GM21619 (cell line): ENCODE data around the gene HJURP.

Source experiments
- ATAC-seq: cut with Tn5 transposase; IDR thresholded peaks from one replicate; pipeline ENCODE4 v1.9.1; 2021; ENCODE audit not compliant: unreplicated experiment

The HJURP gene

DNA sequence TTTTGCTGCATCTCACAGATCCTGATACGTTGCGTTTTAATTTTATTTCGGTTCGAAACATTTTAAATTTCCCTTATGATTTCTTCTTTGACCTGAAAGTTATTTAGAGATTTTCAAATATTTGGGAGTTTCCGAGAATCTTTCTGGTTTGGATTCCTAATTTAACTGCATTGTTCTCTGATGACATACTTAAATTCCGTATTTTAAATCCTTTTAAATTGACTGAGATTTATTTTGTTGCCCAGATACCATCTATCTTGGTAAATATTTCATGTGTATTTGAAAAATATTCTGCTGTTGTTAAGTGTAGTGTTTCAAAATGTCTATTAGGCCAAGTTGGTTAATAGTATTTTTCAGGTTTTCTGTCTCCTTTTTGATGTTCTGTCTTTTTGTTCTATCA, 38.5 kb downstream of the HJURP start:
- no peak for ATAC-seq

DNA sequence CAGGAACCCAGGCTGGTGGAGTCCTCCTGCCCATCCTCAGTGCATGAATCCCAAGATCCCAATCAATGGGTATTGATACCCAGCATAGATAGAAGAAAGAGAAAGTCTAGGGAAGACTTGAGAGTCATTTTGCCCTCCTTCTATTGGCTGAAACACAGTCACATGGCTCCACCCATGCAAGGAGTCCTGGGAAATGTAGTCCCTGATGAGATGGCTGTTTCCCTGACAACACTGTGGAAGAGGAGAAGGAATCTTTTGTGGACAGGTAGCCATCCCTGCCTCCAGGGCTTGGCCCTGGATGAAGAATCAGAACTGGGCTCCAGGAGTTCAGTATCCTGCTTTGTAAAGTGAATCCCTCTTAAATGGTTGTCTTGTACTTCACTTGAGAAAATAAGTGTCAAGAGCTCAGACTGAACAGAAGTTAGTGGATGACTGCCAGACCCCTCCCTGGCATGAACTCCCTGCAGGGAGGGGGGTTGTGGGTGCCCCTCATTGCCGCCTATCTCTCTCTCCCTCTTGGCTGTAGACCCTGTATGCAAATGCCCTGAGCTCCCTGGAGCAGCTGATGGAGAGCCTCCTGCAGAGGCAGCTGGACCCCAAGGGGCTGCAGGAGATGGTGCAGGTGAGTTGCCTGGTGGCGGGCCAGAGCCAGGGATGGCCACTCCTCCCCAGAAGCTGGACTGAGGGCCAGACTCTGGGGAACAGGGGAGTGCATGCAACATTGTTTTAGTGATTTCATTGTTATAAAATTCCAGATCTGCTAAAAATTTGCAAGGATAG, 40.1 kb downstream of the HJURP start:
- ATAC-seq, result no peak

DNA sequence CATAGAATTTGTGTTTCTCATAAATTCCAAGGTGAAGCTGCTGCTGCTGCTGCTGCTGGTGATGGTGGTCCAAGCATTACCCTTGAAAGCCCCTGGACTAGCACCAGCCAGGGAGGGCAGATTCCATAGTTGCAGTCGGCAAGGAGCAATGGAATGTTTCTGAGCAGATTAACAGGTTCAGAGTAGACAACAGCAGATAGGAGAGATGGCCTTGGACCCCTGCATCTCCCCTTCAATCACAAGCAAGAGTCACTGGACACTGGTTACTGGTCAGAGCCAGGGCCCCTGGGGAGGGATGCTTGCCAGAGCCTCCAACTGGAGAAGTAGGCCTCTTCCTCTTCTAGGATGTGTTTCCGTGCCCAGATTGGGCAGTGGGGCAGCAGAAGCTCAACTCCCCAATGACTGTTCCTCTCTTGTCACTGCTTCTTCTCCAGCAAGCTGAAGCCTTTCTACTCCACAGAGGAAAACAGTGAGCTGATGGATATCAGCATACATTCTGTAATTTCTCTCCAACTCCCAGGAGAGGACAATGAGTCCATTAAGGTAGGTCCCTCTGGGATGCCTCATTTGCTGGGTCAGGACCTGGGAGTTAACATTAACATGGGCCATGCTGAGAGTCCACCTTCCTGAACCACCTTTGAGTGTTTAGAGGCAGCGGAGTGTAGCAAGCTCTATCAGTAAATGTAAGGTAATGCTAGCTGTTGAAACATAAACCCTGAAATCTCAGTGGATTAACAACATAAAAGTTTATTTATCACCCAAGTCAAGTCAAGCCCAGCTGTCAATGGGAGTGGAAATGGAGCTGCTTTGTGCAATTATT, 40.9 kb downstream of the HJURP start:
- no peak for ATAC-seq

DNA sequence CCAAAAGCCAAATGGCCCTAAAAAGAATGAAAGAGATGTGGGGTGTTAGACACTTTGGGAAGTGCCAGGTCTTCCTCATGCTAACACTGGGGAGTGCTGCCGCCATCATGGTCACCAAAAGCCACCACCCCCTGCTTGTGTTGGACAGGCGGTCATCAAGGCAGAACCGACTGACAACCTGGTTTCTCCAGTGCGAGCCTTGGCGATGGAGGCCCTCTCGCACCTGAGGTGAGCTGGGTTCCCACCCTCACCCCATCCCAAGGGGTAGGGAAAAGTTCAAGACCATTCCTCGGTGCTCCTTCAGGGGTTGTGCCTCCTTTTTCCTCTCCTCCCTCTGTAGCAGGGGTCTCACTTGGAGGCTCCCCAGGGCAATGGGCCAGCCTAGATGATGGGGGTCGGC, 42.6 kb downstream of the HJURP start:
- no peak for ATAC-seq

DNA sequence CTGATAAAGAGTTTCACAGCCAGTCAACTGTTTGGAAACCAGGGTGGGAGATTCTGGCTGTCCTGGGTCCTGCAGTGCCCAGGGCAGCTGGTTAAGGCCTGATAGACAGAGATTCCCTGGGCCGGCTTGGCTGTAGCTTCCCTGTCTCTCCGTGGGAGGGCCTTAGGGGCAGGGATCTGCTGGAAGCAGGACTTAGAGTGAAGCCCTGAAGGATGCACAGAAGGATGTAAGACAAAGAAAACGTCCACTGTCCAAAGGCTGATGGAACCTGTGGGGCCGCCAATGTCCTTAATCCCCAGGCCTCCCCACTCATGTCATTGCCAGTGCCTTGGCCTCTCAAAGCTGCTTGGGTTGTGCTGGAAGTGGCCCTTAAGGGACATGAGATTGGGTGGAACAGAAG, 43.2 kb downstream of the HJURP start:
- ATAC-seq, result no peak

DNA sequence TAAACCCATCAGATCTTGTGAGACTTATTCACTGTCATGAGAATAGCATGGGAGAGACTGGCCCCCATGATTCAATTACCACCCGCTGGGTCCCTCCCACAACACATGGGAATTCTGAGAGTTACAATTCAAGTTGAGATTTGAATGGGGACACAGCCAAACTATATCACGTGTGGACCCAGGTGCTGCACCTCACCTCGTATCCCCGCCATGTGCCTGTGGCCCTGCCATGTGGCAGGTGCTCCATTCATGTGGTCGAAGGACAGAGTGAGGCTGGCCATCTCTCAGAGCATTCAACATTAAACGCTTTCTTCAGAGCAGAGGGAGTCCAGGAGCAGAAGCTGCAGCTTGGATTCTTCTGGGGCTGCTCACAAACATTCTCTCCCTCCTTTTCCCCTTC, 44.0 kb downstream of the HJURP start:
- no peak for ATAC-seq

DNA sequence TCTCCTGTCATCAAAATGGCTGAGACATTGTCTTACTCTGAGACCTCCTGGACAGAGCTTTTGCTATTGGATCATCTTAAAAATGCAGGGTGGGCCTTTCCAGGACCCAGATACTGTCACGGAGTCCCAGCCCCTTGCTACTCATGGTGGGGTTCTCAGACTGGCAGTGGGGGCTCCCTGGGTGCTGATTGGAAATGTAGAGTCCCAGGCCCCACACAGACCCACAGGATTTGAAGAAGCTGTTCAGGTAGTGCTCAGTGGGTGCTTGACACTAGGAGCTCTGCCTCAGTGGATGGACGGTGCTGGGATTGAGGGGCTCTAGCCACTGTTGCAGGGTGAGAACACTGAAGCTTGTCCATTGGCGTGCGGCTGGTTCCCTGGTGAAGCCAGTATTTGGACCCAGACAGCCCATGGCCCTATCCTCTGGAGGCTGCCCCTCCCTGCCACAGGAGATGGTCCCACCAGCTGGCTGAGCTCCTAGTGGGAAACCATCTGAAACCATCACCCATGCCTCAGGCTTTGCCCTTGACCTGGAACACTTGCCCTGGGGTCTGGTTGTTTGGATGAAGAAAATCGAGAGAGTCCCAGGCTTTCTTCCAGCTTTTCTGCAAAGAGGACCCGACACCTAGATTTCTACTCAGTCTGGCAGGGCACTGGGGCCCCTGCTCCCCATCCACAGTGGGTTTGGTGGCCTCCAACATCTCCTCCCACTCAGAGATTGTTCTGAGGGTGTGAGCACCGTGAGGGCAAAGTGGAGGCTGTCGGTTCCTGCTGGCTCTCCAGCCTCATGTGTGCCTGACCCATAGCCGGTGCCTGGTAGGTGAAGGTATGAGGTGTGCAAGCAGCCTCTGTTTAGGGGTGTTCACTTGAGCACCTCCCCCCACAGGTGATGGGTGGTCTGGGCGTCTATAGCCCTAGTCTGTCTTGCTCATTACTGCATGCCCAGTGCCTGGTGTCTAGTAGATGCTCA, 46.1 kb downstream of the HJURP start:
- no peak for ATAC-seq

DNA sequence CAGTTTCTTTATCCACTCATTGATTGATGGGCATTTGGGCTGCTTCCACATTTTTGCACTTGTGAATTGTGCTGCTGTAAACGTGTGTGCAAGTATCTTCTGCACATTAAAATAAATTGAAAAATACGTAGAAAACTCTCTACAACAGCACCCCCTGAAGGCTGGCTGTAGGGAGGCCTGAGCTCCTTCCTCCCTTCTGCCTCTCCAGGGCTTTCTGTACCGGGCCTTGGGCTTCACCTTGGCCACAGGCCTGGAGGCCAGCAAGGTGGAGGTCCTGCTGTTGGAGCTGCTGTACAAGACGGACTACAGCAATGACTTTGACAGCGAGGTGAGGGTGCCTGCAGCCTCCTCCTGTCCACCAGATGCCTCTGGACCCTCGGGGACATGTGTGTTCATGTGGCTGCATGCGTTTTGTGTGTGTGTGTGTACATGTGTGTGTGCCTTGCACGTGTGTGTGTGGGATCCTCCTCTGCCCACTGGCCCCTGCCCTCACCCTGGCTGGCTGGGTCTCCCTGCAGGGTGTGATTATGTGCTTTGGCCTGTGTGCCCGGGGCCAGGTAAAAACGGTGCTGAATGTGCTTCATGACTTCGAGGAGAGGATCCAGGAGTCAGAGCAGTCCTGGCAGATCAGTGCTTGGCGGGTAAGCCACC, 47.0 kb downstream of the HJURP start:
- no peak for ATAC-seq

DNA sequence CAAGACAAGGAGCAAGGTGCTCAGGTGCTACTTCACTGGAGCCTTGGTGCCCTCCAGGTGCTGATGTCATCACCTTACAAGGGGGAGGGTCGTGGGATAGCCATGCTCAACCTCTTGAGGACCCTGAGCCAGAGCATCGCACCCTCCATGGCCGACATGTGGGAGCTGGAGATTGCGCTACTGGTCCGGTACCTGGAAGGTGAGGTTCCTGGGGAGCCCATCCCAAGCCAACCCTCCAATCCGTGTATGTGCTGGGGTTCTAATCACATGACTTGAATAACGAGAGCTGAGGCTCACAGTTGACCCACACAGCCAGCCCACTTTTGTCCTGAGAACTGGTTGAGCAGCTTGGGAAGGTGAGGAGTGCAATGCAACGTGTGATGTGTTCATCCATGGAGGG, 50.3 kb downstream of the HJURP start:
- ATAC-seq, result no peak

DNA sequence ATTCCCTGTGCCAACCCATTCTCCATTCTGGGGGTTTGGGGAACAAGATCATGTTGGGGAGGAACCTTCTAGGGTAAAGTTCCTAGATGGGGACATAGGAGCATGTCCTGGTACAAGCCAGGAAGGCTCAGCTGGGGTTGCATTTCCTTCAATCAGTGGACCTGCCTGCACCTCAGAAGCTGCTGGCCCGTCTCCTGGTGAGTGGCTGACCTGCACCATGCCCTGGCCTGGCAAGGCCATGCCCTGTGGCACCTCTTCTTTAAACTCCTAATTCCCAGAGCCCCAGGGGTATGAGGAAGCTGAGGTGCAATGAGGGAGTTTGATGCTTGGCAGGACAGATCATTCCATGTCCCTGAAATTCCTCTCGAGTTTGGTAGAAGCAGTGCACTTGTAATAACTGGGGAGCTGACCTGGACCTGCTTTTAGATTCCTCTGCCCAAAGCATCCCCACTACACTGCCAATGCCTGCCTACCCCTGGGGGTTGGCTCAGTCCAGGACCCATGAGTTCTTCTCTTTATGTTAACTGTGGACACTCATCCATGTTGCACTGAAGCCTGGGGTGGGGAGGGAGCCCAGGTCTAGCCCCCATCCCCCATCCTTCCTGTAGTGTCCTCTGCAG, 50.9 kb downstream of the HJURP start:
- no peak for ATAC-seq

DNA sequence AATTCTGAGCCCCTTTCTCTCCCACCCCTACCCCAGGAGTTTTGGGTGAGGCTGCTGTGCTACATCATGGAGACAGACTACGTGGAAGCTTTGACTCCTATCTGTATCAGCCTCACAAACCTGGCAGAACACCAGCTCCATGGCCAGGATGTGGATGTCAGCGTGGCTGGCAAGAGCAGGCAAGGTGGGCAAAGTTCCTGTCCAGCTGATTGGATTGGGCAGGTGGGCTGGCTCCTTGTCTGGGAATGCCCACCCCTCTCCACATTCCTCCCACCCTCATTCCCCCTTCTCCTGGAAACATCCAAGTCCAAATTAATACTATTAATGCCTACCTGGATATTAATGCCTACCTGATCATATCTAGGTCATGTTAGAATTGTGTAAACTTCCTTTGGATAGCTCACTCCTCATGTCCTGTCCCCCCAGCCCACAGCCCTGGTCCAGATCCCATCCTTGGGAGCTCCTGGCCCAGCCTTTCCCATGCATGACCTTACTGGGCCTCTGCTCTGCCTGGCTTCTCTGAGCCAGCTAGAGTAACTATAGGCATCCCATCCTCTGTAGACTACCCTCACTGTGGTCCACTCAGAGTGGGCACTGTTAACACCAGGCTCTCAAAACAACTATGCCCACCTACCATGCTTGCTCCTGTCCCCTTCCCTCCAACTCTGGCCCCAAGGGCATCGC, 52.1 kb downstream of the HJURP start:
- no peak for ATAC-seq

DNA sequence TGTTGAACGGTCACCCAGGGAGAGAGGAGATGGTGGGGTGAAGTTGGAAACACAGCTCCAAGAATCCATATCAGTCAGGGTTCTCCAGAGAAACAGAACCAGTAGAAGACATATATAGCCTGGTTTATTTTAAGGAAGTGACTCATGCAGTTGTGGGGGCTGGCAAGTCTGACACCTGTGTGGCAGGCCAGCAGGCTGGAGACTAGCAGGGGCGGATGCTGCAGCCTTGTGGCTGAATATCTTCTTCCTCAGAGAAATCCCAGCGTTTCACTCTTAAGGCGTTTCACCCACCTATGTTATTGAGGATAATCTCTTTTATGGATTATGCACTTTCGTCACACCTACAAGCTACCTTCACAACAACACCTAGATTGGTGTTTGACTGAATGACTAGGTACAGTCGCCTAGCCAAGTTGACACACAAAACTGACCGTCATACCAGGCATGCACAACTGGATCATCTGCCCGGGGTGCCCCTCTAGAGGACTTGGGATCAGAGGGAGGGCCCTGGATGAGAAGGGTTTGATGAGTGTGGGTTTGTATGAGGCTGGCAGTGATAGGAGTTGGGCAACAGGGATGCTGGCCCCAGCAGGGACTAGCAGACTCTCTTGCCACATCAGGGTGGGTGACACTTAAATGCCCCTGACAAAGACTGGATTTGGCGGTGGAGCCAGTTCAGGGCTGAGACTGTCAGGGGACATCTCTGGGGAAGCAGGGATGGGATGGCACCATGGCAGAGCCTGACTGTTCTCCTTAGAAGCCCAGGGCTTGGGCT, 52.8 kb downstream of the HJURP start:
- no peak for ATAC-seq

DNA sequence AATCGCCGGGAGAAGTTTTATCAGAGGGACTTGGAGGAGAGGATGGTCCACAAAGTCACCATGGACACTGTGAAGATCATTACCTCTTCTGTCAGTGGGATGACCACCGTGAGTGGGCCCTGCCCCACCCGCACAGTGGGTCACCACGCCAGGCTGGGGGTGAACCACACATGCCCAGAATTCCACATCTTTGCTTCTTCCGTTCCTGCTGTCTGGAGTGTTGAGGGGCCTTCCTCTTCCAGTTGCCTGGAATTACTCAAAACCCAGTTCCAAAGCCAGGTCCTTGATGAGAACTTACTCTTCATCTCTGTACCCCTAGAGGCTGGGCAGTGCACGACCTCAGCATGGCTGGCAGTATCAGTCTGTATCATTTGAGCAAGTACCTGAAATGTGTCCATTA, 54.1 kb downstream of the HJURP start:
- ATAC-seq, result no peak

DNA sequence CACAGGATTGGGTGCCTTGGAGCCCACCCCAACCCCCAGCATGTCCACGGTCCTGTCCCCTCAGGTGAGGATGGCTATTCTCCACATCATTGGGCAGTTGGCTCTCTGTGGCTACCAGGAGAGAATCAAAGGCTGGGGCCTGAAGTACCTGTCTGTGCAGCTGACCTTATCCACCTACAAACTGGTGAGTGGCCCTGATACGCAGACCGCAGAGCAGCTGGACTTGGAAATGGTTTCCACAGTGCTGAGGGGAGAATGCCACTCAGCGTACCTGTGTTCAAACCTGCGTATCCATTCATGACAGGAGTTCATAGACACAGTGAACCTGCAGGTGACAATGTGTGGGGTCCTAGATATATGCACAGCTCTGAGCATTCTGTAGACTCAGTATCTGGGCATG, 54.6 kb downstream of the HJURP start:
- ATAC-seq, result no peak

DNA sequence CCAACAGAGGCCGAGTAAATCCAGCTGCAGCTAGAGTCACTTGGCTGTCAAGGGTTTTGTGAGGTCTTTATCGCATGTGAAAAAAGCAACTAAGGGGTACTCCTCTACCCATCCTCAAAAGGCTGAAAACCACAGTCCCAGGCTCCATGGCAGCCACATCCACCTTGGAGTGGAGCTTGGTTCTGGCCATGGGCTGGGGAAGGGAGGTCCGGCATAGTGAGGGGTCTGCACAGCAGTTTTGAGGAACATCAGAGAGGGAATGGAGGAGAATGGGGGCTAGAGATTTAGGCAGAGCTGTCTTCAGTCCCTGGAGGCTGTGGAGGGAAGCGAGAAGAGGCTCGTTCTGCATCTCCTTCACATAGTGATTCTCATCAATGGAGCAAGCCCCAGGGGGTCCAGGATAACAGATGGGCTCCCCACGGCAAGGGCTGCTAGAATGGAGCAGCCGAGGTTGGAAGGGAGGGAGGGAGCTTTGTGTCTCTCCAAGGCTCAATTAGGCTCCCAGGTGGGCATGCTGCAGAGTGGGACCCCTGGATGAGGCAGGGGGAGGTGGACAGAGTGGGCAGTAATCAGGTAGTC, 55.2 kb downstream of the HJURP start:
- no peak for ATAC-seq

DNA sequence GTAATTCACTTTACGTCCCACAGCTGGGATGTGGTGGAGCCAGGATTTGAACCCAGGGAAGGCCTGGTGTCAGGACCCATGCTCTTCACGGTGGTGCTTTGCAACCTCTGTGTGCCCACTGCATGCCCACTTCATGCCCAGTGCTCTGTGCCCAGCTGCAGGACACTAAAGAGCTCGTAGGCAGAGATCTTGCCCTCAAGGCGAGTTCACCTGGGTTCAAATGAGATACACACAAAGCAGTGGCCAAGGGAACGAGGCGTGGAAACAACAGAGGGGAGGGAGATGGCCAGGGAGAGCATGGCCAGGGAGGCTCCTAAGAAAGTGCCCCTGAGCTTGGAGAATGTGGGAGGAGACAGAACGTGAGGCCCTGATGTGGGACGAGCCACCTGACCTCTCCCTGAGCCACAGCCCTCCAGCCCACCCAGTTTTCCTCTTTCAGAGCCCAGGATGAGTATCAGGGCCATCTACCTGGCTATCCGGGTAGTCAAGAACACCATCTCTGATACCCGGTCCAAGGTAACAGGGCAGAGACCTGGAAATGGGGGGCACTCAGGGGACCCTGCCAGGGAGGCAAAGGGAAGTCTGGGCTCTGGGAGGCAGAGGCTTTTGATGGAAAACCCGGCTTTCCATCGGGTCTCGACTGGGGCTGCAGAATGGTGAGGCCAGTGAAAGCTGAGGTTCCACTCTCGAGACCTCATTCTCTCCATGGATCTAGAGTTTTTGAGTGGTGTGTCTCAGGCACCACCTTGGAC, 55.8 kb downstream of the HJURP start:
- ATAC-seq, result no peak

DNA sequence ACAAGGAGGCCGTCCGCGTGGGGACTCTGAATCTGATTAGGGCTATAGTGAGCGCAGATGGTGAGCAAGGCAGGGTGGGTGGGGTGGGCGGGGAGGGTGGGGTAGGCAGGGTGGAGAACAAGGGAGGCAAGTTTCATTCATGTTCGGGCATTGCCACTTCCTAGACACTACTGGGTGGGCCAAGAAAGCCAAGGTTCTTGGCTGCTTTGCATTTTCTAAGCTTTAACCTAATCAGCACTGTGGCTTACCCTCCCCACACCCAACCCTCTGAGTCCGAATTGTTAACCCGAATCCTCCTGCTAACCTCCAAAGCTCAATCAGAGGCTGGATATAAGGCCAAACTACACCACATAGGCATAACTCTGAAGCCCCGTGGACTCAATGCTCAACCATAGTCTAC, 58.1 kb downstream of the HJURP start:
- no peak for ATAC-seq

DNA sequence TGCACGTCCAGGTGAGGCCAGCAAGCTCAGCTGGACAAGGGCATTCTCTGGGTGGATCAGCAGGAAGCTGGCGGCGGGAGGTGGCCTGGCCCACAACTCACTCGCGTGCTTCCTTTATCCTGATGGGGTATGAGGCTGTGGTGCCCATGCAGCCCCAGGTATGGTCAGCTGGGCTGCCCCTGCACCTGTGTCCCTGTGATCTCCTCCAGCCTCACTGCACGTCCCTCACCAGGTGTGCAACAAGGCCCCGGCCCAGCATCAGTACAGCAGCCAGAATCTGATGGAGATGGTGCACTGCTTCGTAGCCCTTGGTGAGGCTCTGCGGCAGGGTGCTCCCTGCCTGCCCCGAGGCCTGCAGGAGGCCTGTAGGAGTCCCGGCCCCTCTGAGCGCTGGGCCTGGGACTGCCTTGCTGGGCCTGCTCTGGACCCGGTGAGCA, 58.6 kb downstream of the HJURP start:
- no peak for ATAC-seq
